Gastroesophageal sphincter (tissue), 4 donors: ENCODE data around the gene CELF2. TPM values are rescaled to one million over a fixed set of nuclear protein-coding genes. Genes with fewer than 3 reads are reported as not detected.

Experiments used
- ATAC-seq: fragments of 150-250 bp; one replicate; pipeline ENCODE4 v1.9.1; 2016; ENCODE audit warnings: mild to moderate bottlenecking, moderate library complexity
- H3K27ac ChIP-seq, 4 donors: fragments of 200-600 bp; sonication (generic) in 3 of 4; 1 replicate in 3 of 4; 2 replicates in 1 of 4; pipeline ENCODE4 v1.5.1; 2016 to 2019
- H3K27me3 ChIP-seq: fragments of 200-600 bp; sonication (generic); one replicate; pipeline ENCODE4 v1.5.1; 2019
- H3K36me3 ChIP-seq, 2 donors: fragments of 200-600 bp; sonication (generic); one replicate each; pipeline ENCODE4 v1.5.1; 2019; ENCODE audit warnings: control low read depth in 1 of 2
- H3K4me1 ChIP-seq, 3 donors: fragments of 200-600 bp; sonication (generic); 1 replicate in 2 of 3; 2 replicates in 1 of 3; pipeline ENCODE4 v1.5.1; 2016 to 2019; ENCODE audit warnings: control low read depth in 2 of 3
- H3K4me3 ChIP-seq, 2 donors: fragments of 200-600 bp; sonication (generic); one replicate each; pipeline ENCODE4 v1.5.1; 2019; ENCODE audit warnings: mild to moderate bottlenecking in 1 of 2, moderate library complexity in 1 of 2
- H3K9me3 ChIP-seq, 3 donors: fragments of 200-600 bp; sonication (generic); one replicate each; pipeline ENCODE4 v1.5.1; 2017 to 2019; ENCODE audit warnings: control low read depth in 2 of 3
- EP300 ChIP-seq: sonication (generic); formaldehyde crosslinking; IDR thresholded peaks from one replicate; pipeline ENCODE4 v1.6.1; 2017; ENCODE audit warnings: antibody characterized with exemption, mild to moderate bottlenecking
- POLR2A ChIP-seq, 2 donors: fragments of 450-650 bp; IDR thresholded peaks; one replicate each; pipeline ENCODE4 v1.6.1; 2017; ENCODE audit warnings: antibody characterized with exemption in 2 of 2, mild to moderate bottlenecking in 2 of 2, moderate library complexity in 1 of 2
- POLR2AphosphoS5 ChIP-seq: sonication (generic); formaldehyde crosslinking; IDR thresholded peaks from one replicate; pipeline ENCODE4 v1.6.1; 2017; ENCODE audit warnings: antibody characterized with exemption
- WGBS, 2 donors: methylation state at CpG; one replicate each; pipeline ENCODE4 v1.1.5; 2018; ENCODE audit warnings: low coverage in 1 of 2; 5-methylcytosine and 5-hydroxymethylcytosine counted together
- total RNA-seq, 4 donors: library from RNA; depleted of rRNA; stranded (reverse); fragments of >200 nt; gene quantifications; one replicate each; pipeline ENCODE4 v1.1.0, GENCODE V29; 2016
- TF ChIP-seq, protein P1 (sequence below), 4 experiments: fragments of 200-600 bp in 2 of 4; fragments of 450-650 bp in 2 of 4; sonication (generic) in 1 of 4; IDR thresholded peaks; one replicate each; pipeline ENCODE4 v1.5.1; 2017 to 2019; ENCODE audit warnings: antibody characterized with exemption in 4 of 4, mild to moderate bottlenecking in 2 of 4, moderate library complexity in 2 of 4

CELF2 gene
- total RNA-seq, 4 donors from 2014 or later, result 82.4 to 122 (median 110) TPM

DNA sequence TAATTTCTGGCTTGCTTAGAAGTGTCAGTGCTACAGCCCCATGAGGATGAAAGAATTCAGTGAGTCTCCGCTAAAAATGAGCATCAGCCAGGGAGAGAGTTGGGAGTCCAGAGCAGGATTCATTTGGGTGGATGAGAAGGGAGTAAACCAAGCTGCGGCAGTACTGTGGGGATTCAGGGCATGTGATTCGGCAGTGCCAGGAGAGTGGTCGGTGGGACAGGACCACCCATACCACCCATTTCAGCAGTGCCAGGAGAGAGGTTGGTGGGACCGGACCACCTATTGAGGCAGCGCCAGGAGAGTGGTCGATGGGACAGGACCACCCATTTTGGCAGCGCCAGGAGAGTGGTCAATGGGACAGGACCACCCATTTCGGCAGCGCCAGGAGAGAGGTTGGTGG is 144.2 kb downstream of the CELF2 start:
- Histone ChIP-seq H3K9me3 (no peaks in the 10 kb centered on the region), H3K27me3 (no peaks in the 10 kb centered on the region), H3K27ac (peak overlapping the region; percentile 15 to 91 (median 88)), H3K4me3 (no peak overlapping the region), H3K4me1 (peaks cover 3 to 91% (median 16%) of the 10 kb centered on the region in 3 donors), H3K36me3 (no peaks in the 10 kb centered on the region)
- TF ChIP-seq POLR2A (IDR thresholded peaks at IDR 0.05), result no peak
- no peak for TF ChIP-seq POLR2AphosphoS5
- no peak for TF ChIP-seq EP300
- TF ChIP-seq, protein P1, sequence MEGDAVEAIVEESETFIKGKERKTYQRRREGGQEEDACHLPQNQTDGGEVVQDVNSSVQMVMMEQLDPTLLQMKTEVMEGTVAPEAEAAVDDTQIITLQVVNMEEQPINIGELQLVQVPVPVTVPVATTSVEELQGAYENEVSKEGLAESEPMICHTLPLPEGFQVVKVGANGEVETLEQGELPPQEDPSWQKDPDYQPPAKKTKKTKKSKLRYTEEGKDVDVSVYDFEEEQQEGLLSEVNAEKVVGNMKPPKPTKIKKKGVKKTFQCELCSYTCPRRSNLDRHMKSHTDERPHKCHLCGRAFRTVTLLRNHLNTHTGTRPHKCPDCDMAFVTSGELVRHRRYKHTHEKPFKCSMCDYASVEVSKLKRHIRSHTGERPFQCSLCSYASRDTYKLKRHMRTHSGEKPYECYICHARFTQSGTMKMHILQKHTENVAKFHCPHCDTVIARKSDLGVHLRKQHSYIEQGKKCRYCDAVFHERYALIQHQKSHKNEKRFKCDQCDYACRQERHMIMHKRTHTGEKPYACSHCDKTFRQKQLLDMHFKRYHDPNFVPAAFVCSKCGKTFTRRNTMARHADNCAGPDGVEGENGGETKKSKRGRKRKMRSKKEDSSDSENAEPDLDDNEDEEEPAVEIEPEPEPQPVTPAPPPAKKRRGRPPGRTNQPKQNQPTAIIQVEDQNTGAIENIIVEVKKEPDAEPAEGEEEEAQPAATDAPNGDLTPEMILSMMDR (IDR thresholded peaks at IDR 0.05), result no peak
- no peak for ATAC-seq
- 93 to 96% methylated on average over 5 to 10 of the region's 10 CpGs for WGBS, 2 donors

- Histone ChIP-seq H3K9me3 (no peaks in the 10 kb centered on the region), H3K36me3 (no peaks in the 10 kb centered on the region), H3K4me3 (peak overlapping the region in 1 of 2 donors; percentile 80), H3K27ac (peak overlapping the region; percentile 72 to 91 (median 88)), H3K27me3 (no peaks in the 10 kb centered on the region), H3K4me1 (peaks cover 3 to 91% (median 16%) of the 10 kb centered on the region in 3 donors)
- no peak for TF ChIP-seq EP300
- TF ChIP-seq POLR2A (IDR thresholded peaks at IDR 0.05), result peak in 1 of 2 donors; percentile 15
- TF ChIP-seq POLR2AphosphoS5, result peak; percentile 12
- TF ChIP-seq, protein P1 (IDR thresholded peaks at IDR 0.05), result peak in 1 of 4 experiments; percentile 15
- WGBS, 2 donors, result 58 to 60% methylated on average over 2 to 8 of the region's 10 CpGs
- ATAC-seq, result peak; percentile 35
These were observed 145.3 kb downstream of the CELF2 start for GRCh38 chr10:11162828-11163599.

DNA sequence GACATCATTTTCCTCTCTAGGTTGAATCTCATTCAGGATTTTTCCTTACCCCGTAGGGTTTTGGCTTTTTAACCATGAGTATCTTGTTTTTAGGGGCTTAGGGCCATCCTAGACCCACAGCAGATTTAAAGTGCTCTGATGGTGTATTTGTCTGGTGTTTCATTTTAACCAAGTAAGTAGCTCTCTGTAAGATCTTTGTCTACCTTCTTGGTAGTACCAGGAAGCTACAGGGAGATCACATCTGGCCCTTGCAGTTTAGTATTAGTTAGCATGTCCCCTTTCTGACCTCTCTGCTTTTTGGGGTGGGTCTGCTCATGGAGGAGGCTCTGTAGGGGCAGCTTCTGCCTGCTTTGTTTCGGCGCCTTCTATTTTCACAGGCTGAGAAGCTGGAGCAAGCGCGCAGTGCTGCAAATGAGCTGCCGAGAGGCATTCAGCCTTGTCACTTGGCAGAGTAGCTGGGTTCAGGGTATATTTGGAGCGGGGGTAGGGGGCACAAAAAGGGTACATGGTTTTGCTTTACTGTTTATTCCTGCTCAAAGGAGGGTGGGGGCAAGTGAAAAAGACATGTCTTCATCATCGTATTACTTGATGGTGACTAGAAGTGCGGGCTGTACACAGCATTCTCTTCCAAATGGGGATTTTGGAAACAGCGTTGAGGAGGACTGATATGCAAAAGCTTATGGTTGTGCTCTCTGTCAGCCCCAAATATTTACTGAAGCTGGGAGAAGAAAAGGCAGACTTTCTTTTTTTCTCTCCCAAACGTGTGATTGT is 146.3 kb downstream of the CELF2 start:
- Histone ChIP-seq H3K27ac (peak overlapping the region; percentile 72 to 91 (median 88)), H3K9me3 (no peaks in the 10 kb centered on the region), H3K4me1 (peaks cover 6 to 91% (median 16%) of the 10 kb centered on the region in 3 donors), H3K36me3 (no peaks in the 10 kb centered on the region), H3K27me3 (no peaks in the 10 kb centered on the region), H3K4me3 (peak overlapping the region; percentile 68 to 80)
- TF ChIP-seq POLR2A (IDR thresholded peaks at IDR 0.05) (no peak), POLR2AphosphoS5 (no peak), EP300 (no peak)
- TF ChIP-seq, protein P1 (IDR thresholded peaks at IDR 0.05), result no peak
- WGBS, 2 donors, result 10 to 28% methylated on average over 6 to 7 of the region's 11 CpGs
- no peak for ATAC-seq

DNA sequence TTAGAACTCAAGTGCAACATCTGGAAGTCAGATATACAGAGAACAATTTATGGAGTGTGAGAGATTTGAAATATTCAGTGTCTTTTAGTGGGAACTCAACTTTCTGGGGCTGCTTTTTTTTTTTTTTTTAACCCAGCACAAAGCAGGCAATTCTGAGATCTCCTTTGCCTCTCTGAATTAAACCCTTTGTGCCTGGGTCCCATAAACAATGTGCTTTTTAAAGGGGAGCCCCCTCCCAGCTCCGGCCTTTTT is 146.8 kb downstream of the CELF2 start:
- 0% methylated on average over 1 of the region's 1 CpG; no CpG with 5 or more reads in 1 of the 2 donors for WGBS, 2 donors
- peak overlapping the region; percentile 72 to 91 (median 88) for H3K27ac ChIP-seq
- peak overlapping the region; percentile 68 to 80 for H3K4me3 ChIP-seq
- no peak for ATAC-seq
- TF ChIP-seq EP300, result no peak
- no peaks in the 10 kb centered on the region for H3K27me3 ChIP-seq
- no peaks in the 10 kb centered on the region for H3K9me3 ChIP-seq
- H3K4me1 ChIP-seq, result peaks cover 6 to 91% (median 12%) of the 10 kb centered on the region in 3 donors
- H3K36me3 ChIP-seq, result no peaks in the 10 kb centered on the region

DNA sequence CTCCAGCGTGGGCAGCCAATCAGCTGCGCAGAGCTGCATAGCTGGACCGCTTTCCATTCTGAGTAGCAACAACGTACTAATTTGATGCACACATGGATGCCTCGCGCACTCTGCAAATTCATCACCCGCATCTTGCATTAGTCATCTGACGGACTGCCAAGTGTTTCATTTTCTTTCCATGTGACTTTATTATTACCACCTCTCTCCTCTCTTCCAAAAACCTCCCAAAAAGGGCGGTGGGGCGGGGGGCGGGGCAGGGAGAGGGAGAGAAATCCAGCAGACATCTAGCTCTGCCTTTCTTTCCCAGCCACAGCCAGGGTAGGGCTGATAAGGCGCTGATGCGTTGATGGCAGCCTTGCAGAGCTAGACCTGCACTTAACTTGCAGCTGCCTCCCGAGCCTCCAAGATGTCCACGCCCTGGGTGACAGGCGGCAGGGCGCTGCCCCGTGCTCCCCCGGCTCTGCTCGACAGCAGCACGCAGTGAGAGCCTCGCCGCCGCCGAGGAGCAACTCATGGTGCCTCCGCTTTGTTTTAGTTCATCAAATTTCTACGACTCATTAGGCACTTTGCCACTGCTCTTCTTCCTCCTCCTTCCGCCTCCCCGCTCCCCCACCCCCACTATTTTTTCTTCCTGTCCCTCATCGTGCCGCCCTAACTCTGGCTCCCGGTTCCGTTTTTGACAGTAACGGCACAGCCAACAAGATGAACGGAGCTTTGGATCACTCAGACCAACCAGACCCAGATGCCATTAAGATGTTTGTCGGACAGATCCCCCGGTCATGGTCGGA is 147.3 kb downstream of the CELF2 start:
- Histone ChIP-seq H3K4me1 (peaks cover 6 to 91% (median 7%) of the 10 kb centered on the region in 3 donors), H3K27ac (peak overlapping the region; percentile 72 to 91 (median 88)), H3K9me3 (no peaks in the 10 kb centered on the region), H3K4me3 (peak overlapping the region; percentile 68 to 80), H3K27me3 (no peaks in the 10 kb centered on the region), H3K36me3 (no peaks in the 10 kb centered on the region)
- TF ChIP-seq POLR2A (IDR thresholded peaks at IDR 0.05), result peak; percentile 25 to 32
- TF ChIP-seq EP300, result no peak
- TF ChIP-seq, protein P1 (IDR thresholded peaks at IDR 0.05), result no peak
- peak; percentile 74 for TF ChIP-seq POLR2AphosphoS5
- peak; percentile 74 for ATAC-seq
- 0% methylated on average over 18 to 24 of the region's 38 CpGs for WGBS, 2 donors
